Measurements from ENCODE around the gene MRPL45.
"Not testable (repeated sequence)": the region's sequence is repeated elsewhere in the genome, so short reads cannot be mapped to it uniquely, and the experiment has no call there.

The MRPL45 gene

DNA sequence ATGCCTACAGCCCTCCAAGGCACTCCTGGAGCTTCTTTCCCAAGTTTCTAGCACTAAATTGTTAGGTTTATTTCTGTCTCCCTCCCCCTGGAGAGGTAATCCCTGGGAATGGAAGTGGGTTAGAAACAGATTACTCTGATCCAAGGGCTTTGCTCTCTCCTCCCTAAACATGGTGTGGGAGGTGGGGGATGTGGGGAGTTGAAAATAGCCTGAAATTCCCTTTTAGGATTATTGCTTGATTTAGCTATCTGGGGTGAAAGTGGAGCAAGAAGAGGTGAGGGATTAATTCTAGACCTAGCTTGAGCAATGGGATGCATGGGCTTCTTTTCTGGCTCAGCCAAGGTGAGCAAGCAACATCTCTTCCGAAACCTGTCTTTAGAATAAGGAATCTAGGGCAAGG lies 7.2 kb upstream of the MRPL45 start:
- H2BK12ac ChIP-seq (ENCODE audit: low read length); H3K18ac ChIP-seq (ENCODE audit: low read length); H2AFZ ChIP-seq (ENCODE audit: low read length); H3K79me1 ChIP-seq (ENCODE audit: low read depth, low read length); H3K23ac ChIP-seq (ENCODE audit: low read depth, low read length, poor library complexity); H4K91ac ChIP-seq (ENCODE audit: low read depth, low read length, poor library complexity); H3K4ac ChIP-seq (ENCODE audit: low read length); H3K4me1 ChIP-seq (ENCODE audit: control insufficient read depth in 2 of 2, insufficient read depth in 1 of 2, low read depth in 1 of 2, low read length in 2 of 2); H3K27me3 ChIP-seq (ENCODE audit: control insufficient read depth in 3 of 3, insufficient read depth in 3 of 3, low read depth in 1 of 3, low read length in 3 of 3); H4K8ac ChIP-seq (ENCODE audit: low read depth, low read length); H3K36me3 ChIP-seq (replicated peaks in 1 of 2; ENCODE audit: control insufficient read depth in 2 of 2, insufficient read depth in 2 of 2, low read length in 2 of 2); H3K27ac ChIP-seq (replicated peaks; ENCODE audit: low read length); H3K14ac ChIP-seq (ENCODE audit: low read length); H2BK15ac ChIP-seq (ENCODE audit: low read length); H2BK5ac ChIP-seq (ENCODE audit: low read length); DNase-seq (ENCODE audit: low spot score); H2AK5ac ChIP-seq (ENCODE audit: low read depth, low read length); H3K4me2 ChIP-seq (ENCODE audit: insufficient read depth, low read length, poor library complexity, severe bottlenecking); H3K9ac ChIP-seq (ENCODE audit: low read depth, low read length, poor library complexity); H3K9me3 ChIP-seq (replicated peaks in 1 of 2; ENCODE audit: control insufficient read depth in 2 of 2, insufficient read depth in 1 of 2, low read depth in 1 of 2, low read length in 2 of 2); H3K4me3 ChIP-seq (ENCODE audit: low read length in 2 of 2); H2BK120ac ChIP-seq (ENCODE audit: low read depth, low read length): not testable (repeated sequence)
- no CpG with 5 or more reads among the region's 1 CpG for WGBS, 2 donors (ENCODE audit: extremely low coverage in 2 of 2, insufficient read length in 2 of 2, insufficient replicate concordance in 1 of 2)

DNA sequence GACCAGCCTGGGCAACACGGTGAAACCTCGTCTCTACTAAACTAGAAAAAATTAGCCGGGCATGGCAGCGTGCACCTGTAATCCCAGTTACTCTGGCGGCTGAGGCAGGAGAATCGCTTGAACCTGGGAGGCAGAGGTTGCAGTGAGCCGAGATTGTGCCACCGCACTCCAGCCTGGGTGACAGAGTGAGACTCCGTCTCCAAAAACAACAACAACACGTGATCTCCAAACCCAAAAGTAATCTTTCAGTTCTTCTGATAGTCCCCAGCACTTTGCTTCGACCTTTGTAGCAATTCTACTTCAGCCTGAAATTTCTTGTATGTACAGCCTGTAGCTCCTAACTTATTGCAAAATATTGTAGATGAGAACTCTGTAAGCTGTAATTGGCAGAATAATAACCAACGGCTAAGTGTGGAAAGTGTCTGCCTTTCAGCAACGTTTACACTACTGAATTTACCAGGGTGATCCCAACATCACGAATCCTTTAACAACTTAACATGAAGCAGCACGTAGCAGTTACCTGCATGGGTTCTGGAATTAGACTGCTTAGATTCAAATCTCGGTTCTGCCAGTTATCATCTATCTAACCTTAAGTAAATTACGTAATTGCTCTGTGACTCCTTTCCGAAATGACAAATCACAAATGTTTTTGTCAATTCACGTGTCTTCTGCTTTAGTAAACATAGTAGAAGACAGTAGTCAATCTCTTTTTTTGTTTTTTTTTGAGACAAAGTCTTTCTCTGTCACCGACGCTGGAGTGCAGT lies 1.2 kb upstream of the MRPL45 start:
- not testable (repeated sequence) for H3K4me3 ChIP-seq (ENCODE audit: low read length in 2 of 2); H2BK5ac ChIP-seq (ENCODE audit: low read length); H3K9ac ChIP-seq (ENCODE audit: low read depth, low read length, poor library complexity); H3K79me1 ChIP-seq (ENCODE audit: low read depth, low read length); H2BK12ac ChIP-seq (ENCODE audit: low read length); H4K91ac ChIP-seq (ENCODE audit: low read depth, low read length, poor library complexity); H3K14ac ChIP-seq (ENCODE audit: low read length); H3K4ac ChIP-seq (ENCODE audit: low read length); H3K4me2 ChIP-seq (ENCODE audit: insufficient read depth, low read length, poor library complexity, severe bottlenecking); H2AK5ac ChIP-seq (ENCODE audit: low read depth, low read length); H3K23ac ChIP-seq (ENCODE audit: low read depth, low read length, poor library complexity); H3K18ac ChIP-seq (ENCODE audit: low read length); H3K27me3 ChIP-seq (ENCODE audit: control insufficient read depth in 3 of 3, insufficient read depth in 3 of 3, low read depth in 1 of 3, low read length in 3 of 3); H3K9me3 ChIP-seq (replicated peaks in 1 of 2; ENCODE audit: control insufficient read depth in 2 of 2, insufficient read depth in 1 of 2, low read depth in 1 of 2, low read length in 2 of 2); H3K27ac ChIP-seq (replicated peaks; ENCODE audit: low read length); H4K8ac ChIP-seq (ENCODE audit: low read depth, low read length); H3K4me1 ChIP-seq (ENCODE audit: control insufficient read depth in 2 of 2, insufficient read depth in 1 of 2, low read depth in 1 of 2, low read length in 2 of 2); H3K36me3 ChIP-seq (replicated peaks in 1 of 2; ENCODE audit: control insufficient read depth in 2 of 2, insufficient read depth in 2 of 2, low read length in 2 of 2); H2BK15ac ChIP-seq (ENCODE audit: low read length); H2BK120ac ChIP-seq (ENCODE audit: low read depth, low read length); DNase-seq (ENCODE audit: low spot score)
- WGBS, 2 donors (ENCODE audit: extremely low coverage in 2 of 2, insufficient read length in 2 of 2, insufficient replicate concordance in 1 of 2): no CpG with 5 or more reads among the region's 21 CpGs
- H2AFZ ChIP-seq (ENCODE audit: low read length): peak overlapping the region; percentile 19

DNA sequence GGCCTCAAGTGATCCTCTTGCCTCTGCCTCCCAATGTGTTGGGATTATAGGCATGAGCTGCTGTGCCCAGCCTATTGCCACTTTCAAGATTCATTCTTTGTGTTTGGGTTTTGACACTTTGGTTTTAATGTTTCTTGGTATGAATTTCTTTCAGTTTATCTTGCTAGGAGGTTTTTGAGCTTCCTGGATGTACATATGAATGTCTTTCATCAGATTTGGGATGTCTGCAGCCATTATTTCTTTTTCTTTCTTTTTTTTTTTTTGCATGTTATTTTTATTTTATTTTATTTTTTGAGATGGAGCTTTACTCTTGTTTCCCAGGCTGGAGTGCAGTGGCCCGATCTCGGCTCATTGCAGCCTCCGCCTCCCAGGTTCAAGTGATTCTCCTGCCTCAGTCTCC lies 18.5 kb downstream of the MRPL45 start:
- H2AFZ ChIP-seq (ENCODE audit: low read length): no peak overlapping the region
- H3K14ac ChIP-seq (ENCODE audit: low read length): no peak overlapping the region
- WGBS, 2 donors (ENCODE audit: extremely low coverage in 2 of 2, insufficient read length in 2 of 2, insufficient replicate concordance in 1 of 2): no CpG with 5 or more reads among the region's 3 CpGs
- H3K4ac ChIP-seq (ENCODE audit: low read length): no peak overlapping the region
- H2BK12ac ChIP-seq (ENCODE audit: low read length): no peak overlapping the region
- H2AK5ac ChIP-seq (ENCODE audit: low read depth, low read length): no peak overlapping the region
- no peak overlapping the region for H2BK15ac ChIP-seq (ENCODE audit: low read length)
- H3K18ac ChIP-seq (ENCODE audit: low read length): no peak overlapping the region
- no peak overlapping the region for H3K27ac ChIP-seq (replicated peaks; ENCODE audit: low read length)
- no peak overlapping the region for H4K91ac ChIP-seq (ENCODE audit: low read depth, low read length, poor library complexity)
- H3K9ac ChIP-seq (ENCODE audit: low read depth, low read length, poor library complexity): no peak overlapping the region
- H2BK120ac ChIP-seq (ENCODE audit: low read depth, low read length): no peak overlapping the region
- H3K9me3 ChIP-seq (replicated peaks in 1 of 2; ENCODE audit: control insufficient read depth in 2 of 2, insufficient read depth in 1 of 2, low read depth in 1 of 2, low read length in 2 of 2): peaks cover 0 to 3% of the 10 kb centered on the region in 2 donors
- H3K4me3 ChIP-seq (ENCODE audit: low read length in 2 of 2): no peak overlapping the region
- H3K27me3 ChIP-seq (ENCODE audit: control insufficient read depth in 3 of 3, insufficient read depth in 3 of 3, low read depth in 1 of 3, low read length in 3 of 3): no peaks in the 10 kb centered on the region
- no peak overlapping the region for H4K8ac ChIP-seq (ENCODE audit: low read depth, low read length)
- no peak overlapping the region for H3K4me2 ChIP-seq (ENCODE audit: insufficient read depth, low read length, poor library complexity, severe bottlenecking)
- H2BK5ac ChIP-seq (ENCODE audit: low read length): no peak overlapping the region
- no peaks in the 10 kb centered on the region for H3K4me1 ChIP-seq (ENCODE audit: control insufficient read depth in 2 of 2, insufficient read depth in 1 of 2, low read depth in 1 of 2, low read length in 2 of 2)
- no peak overlapping the region for H3K23ac ChIP-seq (ENCODE audit: low read depth, low read length, poor library complexity)
- no peaks in the 10 kb centered on the region for H3K79me1 ChIP-seq (ENCODE audit: low read depth, low read length)
- DNase-seq (ENCODE audit: low spot score): no peak
- H3K36me3 ChIP-seq (replicated peaks in 1 of 2; ENCODE audit: control insufficient read depth in 2 of 2, insufficient read depth in 2 of 2, low read length in 2 of 2): peaks cover 8 to 55% of the 10 kb centered on the region in 2 donors

GRCh38 chr17:38317081-38317480 lies 20.1 kb downstream of the MRPL45 start:
- Histone ChIP-seq H2BK5ac (ENCODE audit: low read length) (no peak overlapping the region), H3K18ac (ENCODE audit: low read length) (no peak overlapping the region), H3K4me1 (ENCODE audit: control insufficient read depth in 2 of 2, insufficient read depth in 1 of 2, low read depth in 1 of 2, low read length in 2 of 2) (no peaks in the 10 kb centered on the region), H3K27me3 (ENCODE audit: control insufficient read depth in 3 of 3, insufficient read depth in 3 of 3, low read depth in 1 of 3, low read length in 3 of 3) (no peaks in the 10 kb centered on the region), H3K4ac (ENCODE audit: low read length) (no peak overlapping the region), H2AK5ac (ENCODE audit: low read depth, low read length) (no peak overlapping the region), H2BK12ac (ENCODE audit: low read length) (no peak overlapping the region), H3K9me3 (replicated peaks in 1 of 2; ENCODE audit: control insufficient read depth in 2 of 2, insufficient read depth in 1 of 2, low read depth in 1 of 2, low read length in 2 of 2) (peaks cover 0 to 3% of the 10 kb centered on the region in 2 donors), H2AFZ (ENCODE audit: low read length) (no peak overlapping the region), H3K4me3 (ENCODE audit: low read length in 2 of 2) (no peak overlapping the region), H4K8ac (ENCODE audit: low read depth, low read length) (no peak overlapping the region), H3K23ac (ENCODE audit: low read depth, low read length, poor library complexity) (no peak overlapping the region), H3K14ac (ENCODE audit: low read length) (no peak overlapping the region), H4K91ac (ENCODE audit: low read depth, low read length, poor library complexity) (no peak overlapping the region), H3K27ac (replicated peaks; ENCODE audit: low read length) (no peak overlapping the region), H3K4me2 (ENCODE audit: insufficient read depth, low read length, poor library complexity, severe bottlenecking) (no peak overlapping the region), H3K9ac (ENCODE audit: low read depth, low read length, poor library complexity) (no peak overlapping the region), H2BK15ac (ENCODE audit: low read length) (no peak overlapping the region), H3K79me1 (ENCODE audit: low read depth, low read length) (no peaks in the 10 kb centered on the region), H2BK120ac (ENCODE audit: low read depth, low read length) (no peak overlapping the region), H3K36me3 (replicated peaks in 1 of 2; ENCODE audit: control insufficient read depth in 2 of 2, insufficient read depth in 2 of 2, low read length in 2 of 2) (peaks cover 10 to 60% of the 10 kb centered on the region in 2 donors)
- WGBS, 2 donors (ENCODE audit: extremely low coverage in 2 of 2, insufficient read length in 2 of 2, insufficient replicate concordance in 1 of 2): no CpG with 5 or more reads among the region's 3 CpGs
- DNase-seq (ENCODE audit: low spot score): no peak

Data from neuronal stem cell (in vitro differentiated cells).